ENCODE measurements around the gene FBXL15.
"Not testable (repeated sequence)": the region's sequence is repeated elsewhere in the genome, so short reads cannot be mapped to it uniquely, and the experiment has no call there.

The FBXL15 gene

DNA sequence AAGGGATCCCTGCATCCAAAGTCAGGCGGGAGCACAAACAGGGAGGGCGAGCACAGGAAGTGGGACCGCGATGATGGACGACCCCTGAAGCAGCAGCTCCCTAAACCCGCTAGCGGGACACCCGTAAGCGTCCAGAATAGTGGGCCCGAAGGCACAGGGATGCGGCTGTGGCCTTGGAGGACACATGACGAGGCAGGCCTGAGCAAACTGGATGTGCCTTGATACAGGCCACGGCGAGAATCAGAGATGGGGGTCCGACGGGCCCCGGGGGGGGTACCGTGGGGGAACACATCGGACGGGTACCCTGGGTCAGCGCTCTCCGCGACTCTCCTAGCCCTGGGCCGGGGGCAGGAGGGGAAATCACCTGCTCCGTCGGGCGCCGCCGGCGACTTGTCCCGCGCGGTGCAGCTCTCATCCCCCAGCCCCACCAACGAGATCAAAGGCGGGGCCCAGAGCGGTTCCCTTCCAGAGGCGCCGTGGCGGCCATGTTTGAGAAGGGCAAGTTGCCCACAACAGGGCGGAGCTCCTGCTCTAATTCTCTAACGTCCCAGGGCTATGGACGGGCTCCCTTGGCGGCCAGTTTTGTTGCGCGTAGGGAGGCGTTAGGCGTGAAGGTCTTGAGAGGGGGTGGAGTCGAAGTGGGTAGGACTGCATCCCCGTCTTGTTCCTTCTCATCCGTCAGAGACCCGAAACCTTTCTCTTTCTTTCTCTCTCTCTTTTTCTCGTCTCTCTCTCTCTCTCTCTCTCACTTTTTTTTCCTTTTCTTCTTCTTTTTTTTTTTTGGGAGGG is 11.7 kb downstream of the FBXL15 start, which contains the start of gene CUEDC2:
Gene CUEDC2 (minus strand): TSS at position 413 of the 789 bp plus-strand sequence. CDS start 7,386 bp downstream, outside the sequence.
- peak; percentile 92 for DNase-seq

DNA sequence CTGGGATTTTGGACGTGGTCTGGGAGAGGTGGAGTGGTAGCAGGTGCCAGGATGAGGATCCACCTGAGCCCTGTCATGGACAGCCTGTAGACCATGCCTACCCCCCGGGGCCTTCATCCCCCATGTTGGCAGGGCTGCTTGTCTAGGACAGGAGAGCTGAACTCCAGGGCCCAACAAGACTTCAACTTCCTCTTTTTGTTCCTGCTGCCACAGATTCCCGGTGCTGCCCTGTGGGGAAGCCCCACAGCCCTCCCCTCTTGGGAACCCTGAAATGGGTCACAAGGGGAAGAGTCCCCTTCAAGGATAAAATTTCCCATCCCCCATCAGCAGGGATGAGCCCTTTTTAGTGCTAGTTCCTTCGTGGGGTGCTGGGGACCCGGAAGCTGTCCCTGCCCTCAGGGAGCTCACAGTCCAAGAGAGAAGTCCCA is 13.0 kb downstream of the FBXL15 start:
- DNase-seq: no peak

GRCh38 chr10:102434394-102435132 is 13.9 kb downstream of the FBXL15 start:
- peak; percentile 40 for DNase-seq

DNA sequence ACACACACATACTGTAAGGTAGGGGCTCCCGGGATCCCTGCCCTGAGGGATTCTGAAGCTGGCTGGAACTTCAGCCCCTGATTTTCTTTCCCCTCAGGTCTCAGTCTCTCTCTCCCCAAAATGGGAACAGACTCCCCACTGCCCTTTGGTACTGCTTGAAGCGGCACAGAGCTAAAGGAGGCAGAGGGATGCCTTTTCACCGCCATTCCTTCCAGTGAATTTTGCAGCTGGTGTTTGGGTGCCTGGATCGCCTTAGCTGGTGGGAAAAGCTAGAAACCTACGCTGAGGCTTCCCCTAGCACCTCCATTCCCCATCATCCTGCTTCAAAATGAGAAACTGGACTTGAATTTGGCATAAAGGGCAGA is 14.5 kb downstream of the FBXL15 start:
- DNase-seq: no peak

GRCh38 chr10:102435529-102436233 is 15.0 kb downstream of the FBXL15 start:
- DNase-seq: no peak

- DNase-seq: no peak
Measured at GRCh38 chr10:102436312-102436711, 15.7 kb downstream of the FBXL15 start.

GRCh38 chr10:102437515-102437914 is 16.9 kb downstream of the FBXL15 start:
- no peak for DNase-seq

DNA sequence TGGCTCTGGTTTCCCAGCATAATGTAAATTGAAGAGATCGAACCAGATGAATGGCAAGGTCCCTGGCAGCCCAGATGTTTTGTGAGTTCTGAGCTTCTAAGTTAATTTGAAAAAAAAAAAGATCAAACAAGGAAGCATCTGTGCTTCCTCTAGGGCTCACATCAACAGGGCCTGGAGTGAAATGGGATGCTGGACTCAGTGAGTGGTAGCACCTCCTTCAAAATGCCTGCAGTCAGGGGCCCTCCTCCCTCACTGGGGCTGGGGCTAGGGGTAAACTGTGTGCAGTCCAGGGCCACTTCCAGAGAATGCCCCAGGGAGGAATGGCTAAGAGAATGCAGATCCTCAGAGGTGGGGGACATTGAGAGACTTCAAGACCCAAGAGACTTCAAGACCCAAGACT is 17.7 kb downstream of the FBXL15 start:
- no peak for DNase-seq

DNA sequence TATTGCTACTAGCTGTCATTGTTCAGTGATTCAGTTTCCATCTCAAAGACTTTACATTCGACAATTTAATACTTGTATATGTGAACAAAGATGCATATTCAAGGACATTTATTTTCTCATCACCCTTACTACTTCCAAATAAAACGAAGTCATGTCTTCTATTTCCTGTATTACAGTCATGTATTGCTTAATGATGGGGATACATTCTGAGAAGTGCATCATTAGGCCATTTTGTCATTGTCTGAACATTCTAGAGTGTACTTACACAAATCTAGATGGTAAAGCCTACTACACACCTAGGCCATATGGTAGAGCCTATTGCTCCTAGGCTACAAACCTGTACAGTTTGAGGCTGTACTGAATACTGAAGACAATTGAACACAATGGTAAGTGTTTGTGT is 24.2 kb downstream of the FBXL15 start:
- no peak for DNase-seq

GRCh38 chr10:102449321-102450123 is 28.9 kb downstream of the FBXL15 start:
- peak; percentile 79 for DNase-seq

GRCh38 chr10:102450124-102450373 is 29.4 kb downstream of the FBXL15 start:
- no peak for DNase-seq

GRCh38 chr10:102450374-102451104 is 29.9 kb downstream of the FBXL15 start:
- peak; percentile 80 for DNase-seq

GRCh38 chr10:102451105-102451969 is 30.7 kb downstream of the FBXL15 start, which contains the start of gene C10orf95:
C10orf95 (minus strand) TSS chr10:102451543; CDS start chr10:102451093, 450 bp downstream.
- no peak for DNase-seq

GRCh38 chr10:102452672-102453340 is 32.2 kb downstream of the FBXL15 start:
- peak; percentile 37 for DNase-seq

DNA sequence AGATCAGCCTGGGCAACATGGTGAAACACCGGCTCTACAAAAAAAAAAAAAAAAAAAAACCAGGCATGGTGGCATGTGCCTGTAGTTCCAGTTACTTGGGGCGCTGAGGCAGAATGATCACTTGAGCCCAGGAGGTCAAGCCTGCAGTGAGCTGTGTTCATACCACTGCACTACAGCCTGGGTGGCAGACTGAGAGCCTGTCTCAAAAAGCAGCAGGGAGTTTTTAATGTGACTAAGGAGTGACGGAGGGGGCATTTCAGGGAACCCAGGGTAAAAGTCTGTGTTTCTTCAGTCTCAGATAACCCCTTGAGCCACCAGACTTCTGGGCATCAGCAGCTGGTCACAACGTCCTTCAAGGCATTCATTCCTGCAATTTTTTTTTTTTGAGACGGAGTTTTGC is 32.9 kb downstream of the FBXL15 start:
- no peak for DNase-seq

DNA sequence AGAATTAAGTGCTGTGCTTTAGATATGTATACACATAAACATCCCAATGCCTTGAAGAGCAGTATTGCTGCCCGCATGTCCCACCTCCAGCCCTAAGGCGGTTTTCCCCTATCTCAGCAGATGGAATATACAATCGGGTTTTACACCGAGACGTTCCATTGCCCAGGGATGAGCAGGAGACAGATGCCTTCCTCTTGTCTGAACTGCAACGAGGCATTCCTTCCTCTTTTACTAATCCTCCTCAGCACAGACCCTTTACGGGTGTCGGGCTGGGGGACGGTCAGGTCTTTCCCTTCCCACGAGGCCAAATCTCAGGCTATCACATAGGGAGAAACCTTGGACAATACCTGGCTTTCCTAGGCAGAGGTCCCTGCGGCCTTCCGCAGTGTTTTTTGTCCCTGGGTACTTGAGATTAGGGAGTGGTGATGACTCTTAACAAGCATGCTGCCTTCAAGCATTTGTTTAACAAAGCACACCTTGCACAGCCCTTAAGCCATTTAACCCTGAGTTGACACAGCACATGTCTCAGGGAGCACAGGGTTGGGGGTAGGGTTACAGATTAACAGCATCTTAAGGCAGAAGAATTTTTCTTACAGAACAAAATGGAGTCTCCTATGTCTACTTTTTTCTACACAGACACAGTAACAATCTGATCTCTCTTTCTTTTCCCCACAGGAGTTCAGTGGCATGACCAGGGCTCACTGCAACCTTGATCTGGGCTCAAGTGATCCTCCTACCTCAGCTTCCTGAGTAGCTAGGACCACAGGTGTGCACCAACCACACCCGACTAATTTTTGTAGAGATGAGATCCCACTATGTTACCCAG is 34.2 kb downstream of the FBXL15 start:
- DNase-seq: not testable (repeated sequence)

DNA sequence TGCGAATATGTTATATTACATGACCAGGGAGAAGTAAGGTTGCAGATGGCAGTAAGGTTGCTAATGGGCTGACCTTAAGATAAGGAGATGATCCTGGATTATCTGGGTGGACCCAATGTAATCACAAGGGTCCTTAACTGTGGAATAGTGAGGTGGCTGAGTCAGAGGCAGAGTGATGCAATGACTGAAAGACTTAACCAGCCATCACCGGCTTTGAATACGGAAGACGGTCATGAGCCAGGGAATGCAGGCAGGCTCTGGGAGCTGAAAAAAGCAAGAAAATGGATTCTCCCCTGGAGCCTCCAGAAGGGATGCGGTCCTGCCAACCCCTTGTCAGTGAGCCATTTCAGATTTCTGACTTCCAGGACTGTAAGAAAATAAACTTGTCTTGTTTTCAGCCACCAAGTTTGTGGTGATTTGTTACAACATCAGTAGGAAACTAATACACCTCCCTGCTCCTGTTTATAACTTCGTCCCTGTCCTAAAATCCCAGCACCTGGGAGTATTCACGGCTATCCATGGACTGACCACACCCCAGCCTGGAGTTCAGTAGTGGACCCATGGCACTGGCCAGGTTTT is 35.3 kb downstream of the FBXL15 start:
- peak; percentile 84 for DNase-seq

- no peak for DNase-seq
Measured at GRCh38 chr10:102457591-102458150, 37.0 kb downstream of the FBXL15 start.

- no peak for DNase-seq
Measured at GRCh38 chr10:102458656-102459055, 38.0 kb downstream of the FBXL15 start.
